Measurements from ENCODE around the gene VDR.

The VDR gene

DNA sequence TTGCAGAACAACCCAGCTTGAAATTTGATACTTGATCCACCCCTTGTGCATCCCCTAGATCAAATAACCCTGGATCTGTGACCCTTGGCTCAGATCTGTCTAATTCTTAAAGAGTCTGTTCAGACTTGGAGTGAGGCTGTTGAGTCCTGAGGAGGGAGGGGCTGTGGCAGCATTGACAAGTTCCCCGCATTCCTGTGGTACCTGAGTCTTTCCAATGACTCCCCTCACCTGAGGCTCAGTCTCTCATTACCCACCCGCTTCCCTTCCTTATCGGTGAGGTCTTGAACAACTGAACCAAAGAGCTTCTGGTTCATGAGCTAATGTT is 69.0 kb downstream of the VDR start:
- H3K4me1 ChIP-seq (ENCODE audit: control insufficient read depth, insufficient read depth, low read length): no peaks in the 10 kb centered on the region
- H3K27ac ChIP-seq (ENCODE audit: low read depth, low read length): no peak overlapping the region
- no peaks in the 10 kb centered on the region for H3K27me3 ChIP-seq (ENCODE audit: control insufficient read depth, insufficient read depth, low read length)
- H3K9ac ChIP-seq (ENCODE audit: low read length): no peak overlapping the region
- H3K36me3 ChIP-seq (ENCODE audit: control insufficient read depth, insufficient read depth, low read length): no peaks in the 10 kb centered on the region
- H3K4me3 ChIP-seq (ENCODE audit: low read length): no peak overlapping the region

- H3K4me3 ChIP-seq (ENCODE audit: low read length): no peak overlapping the region
- no peaks in the 10 kb centered on the region for H3K4me1 ChIP-seq (ENCODE audit: control insufficient read depth, insufficient read depth, low read length)
- H3K9ac ChIP-seq (ENCODE audit: low read length): no peak overlapping the region
- H3K27ac ChIP-seq (ENCODE audit: low read depth, low read length): no peak overlapping the region
- H3K27me3 ChIP-seq (ENCODE audit: control insufficient read depth, insufficient read depth, low read length): no peaks in the 10 kb centered on the region
- H3K36me3 ChIP-seq (ENCODE audit: control insufficient read depth, insufficient read depth, low read length): no peaks in the 10 kb centered on the region
Observed at GRCh38 chr12:47835006-47835830, 69.6 kb downstream of the VDR start.

DNA sequence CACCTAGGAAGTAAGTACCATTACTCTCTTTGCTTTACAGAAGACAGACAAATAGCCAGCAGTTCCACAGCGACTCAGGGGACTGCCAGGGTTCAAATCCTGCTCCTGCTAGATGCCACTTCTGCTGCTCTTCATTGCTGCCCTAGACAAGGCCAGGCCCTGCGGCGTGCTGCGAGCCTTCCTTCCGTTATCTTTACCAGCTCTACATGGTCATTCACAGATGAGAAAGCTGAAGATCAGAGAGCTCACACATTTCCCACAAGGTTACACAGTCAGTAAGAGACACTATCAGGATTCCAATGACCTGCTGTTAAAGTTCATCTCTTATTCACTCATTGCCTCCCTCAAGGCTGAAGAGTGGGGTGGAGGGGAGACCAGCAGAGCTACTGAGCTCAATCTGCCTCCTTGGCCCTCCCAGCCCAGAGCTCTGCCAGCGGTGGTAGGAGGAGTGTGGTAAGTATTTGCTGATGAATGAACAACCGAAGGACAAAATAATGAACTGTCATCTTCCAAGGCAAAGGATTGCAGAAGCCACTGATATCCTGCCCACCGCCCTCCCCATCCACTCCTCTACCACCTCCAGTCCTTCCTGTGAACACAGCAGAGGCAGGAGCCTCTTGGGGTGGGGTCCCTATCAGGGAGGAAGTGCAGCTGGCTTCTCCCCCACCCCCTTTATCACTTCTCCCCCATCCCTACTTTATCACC is 70.4 kb downstream of the VDR start:
- H3K4me3 ChIP-seq (ENCODE audit: low read length): no peak overlapping the region
- no peak overlapping the region for H3K27ac ChIP-seq (ENCODE audit: low read depth, low read length)
- no peak overlapping the region for H3K9ac ChIP-seq (ENCODE audit: low read length)
- no peaks in the 10 kb centered on the region for H3K27me3 ChIP-seq (ENCODE audit: control insufficient read depth, insufficient read depth, low read length)
- peaks cover 2% of the 10 kb centered on the region for H3K4me1 ChIP-seq (ENCODE audit: control insufficient read depth, insufficient read depth, low read length)
- H3K36me3 ChIP-seq (ENCODE audit: control insufficient read depth, insufficient read depth, low read length): no peaks in the 10 kb centered on the region

DNA sequence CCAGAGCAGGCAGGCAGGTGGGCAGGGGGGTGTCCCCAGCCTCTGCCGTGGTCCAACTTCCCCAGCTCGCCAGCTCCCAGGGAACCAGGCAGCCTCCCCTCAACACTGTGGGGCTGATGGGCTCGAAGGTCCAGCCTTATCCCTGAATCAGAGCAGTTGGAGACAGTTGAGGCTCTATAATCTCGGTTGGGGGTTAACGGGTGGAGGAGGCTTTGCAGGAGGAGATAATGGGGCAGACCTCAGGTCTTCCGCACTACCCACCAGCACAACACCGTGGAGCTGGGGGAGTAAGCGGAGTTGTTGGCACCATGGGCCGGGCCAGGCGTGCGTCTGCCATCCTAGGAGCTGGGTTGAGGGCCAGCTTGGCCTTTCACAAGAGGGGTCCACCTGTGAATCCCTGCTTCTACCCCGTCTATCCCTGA is 71.2 kb downstream of the VDR start:
- Histone ChIP-seq H3K27me3 (ENCODE audit: control insufficient read depth, insufficient read depth, low read length) (no peaks in the 10 kb centered on the region), H3K4me3 (ENCODE audit: low read length) (no peak overlapping the region), H3K27ac (ENCODE audit: low read depth, low read length) (no peak overlapping the region), H3K4me1 (ENCODE audit: control insufficient read depth, insufficient read depth, low read length) (peaks cover 7% of the 10 kb centered on the region), H3K9ac (ENCODE audit: low read length) (no peak overlapping the region), H3K36me3 (ENCODE audit: control insufficient read depth, insufficient read depth, low read length) (no peaks in the 10 kb centered on the region)

GRCh38 chr12:47832263-47832933 is 72.4 kb downstream of the VDR start:
- Histone ChIP-seq H3K36me3 (ENCODE audit: control insufficient read depth, insufficient read depth, low read length) (no peaks in the 10 kb centered on the region), H3K4me3 (ENCODE audit: low read length) (no peak overlapping the region), H3K4me1 (ENCODE audit: control insufficient read depth, insufficient read depth, low read length) (peaks cover 15% of the 10 kb centered on the region), H3K9ac (ENCODE audit: low read length) (no peak overlapping the region), H3K27ac (ENCODE audit: low read depth, low read length) (no peak overlapping the region), H3K27me3 (ENCODE audit: control insufficient read depth, insufficient read depth, low read length) (no peaks in the 10 kb centered on the region)

- no peaks in the 10 kb centered on the region for H3K36me3 ChIP-seq (ENCODE audit: control insufficient read depth, insufficient read depth, low read length)
- peak overlapping the region; percentile 94 for H3K27ac ChIP-seq (ENCODE audit: low read depth, low read length)
- H3K9ac ChIP-seq (ENCODE audit: low read length): no peak overlapping the region
- H3K27me3 ChIP-seq (ENCODE audit: control insufficient read depth, insufficient read depth, low read length): no peaks in the 10 kb centered on the region
- H3K4me1 ChIP-seq (ENCODE audit: control insufficient read depth, insufficient read depth, low read length): peaks cover 30% of the 10 kb centered on the region
- no peak overlapping the region for H3K4me3 ChIP-seq (ENCODE audit: low read length)
Observed at GRCh38 chr12:47829584-47829983, 75.2 kb downstream of the VDR start.

DNA sequence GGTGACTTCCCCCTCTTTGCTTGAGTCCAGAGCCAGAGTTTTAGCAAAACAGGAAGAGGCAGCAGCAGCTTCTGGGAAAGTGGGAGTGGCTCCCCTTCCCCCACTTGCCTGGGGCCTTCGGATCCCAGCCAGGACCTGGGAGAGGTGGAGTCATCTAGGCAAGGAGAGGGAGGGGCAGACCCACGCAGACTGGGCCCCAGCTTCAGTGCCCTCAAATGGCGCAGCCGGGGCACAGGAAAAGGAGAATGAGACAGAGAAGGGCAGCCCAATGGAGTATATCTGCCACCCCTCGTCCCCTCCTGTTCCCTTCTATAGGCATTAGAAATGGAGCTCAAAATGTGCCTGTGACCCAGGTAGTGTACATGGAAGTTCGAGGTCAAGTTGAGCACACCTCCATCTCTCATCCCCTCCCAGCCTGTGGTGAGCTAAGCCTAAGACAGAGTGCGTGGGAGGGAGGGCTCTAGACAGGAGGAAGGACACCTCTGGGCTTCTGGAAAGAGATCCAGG is 75.8 kb downstream of the VDR start:
- peaks cover 33% of the 10 kb centered on the region for H3K4me1 ChIP-seq (ENCODE audit: control insufficient read depth, insufficient read depth, low read length)
- H3K27me3 ChIP-seq (ENCODE audit: control insufficient read depth, insufficient read depth, low read length): no peaks in the 10 kb centered on the region
- H3K4me3 ChIP-seq (ENCODE audit: low read length): peak overlapping the region; percentile 40
- H3K36me3 ChIP-seq (ENCODE audit: control insufficient read depth, insufficient read depth, low read length): no peaks in the 10 kb centered on the region
- peak overlapping the region; percentile 39 for H3K9ac ChIP-seq (ENCODE audit: low read length)
- peak overlapping the region; percentile 94 for H3K27ac ChIP-seq (ENCODE audit: low read depth, low read length)

DNA sequence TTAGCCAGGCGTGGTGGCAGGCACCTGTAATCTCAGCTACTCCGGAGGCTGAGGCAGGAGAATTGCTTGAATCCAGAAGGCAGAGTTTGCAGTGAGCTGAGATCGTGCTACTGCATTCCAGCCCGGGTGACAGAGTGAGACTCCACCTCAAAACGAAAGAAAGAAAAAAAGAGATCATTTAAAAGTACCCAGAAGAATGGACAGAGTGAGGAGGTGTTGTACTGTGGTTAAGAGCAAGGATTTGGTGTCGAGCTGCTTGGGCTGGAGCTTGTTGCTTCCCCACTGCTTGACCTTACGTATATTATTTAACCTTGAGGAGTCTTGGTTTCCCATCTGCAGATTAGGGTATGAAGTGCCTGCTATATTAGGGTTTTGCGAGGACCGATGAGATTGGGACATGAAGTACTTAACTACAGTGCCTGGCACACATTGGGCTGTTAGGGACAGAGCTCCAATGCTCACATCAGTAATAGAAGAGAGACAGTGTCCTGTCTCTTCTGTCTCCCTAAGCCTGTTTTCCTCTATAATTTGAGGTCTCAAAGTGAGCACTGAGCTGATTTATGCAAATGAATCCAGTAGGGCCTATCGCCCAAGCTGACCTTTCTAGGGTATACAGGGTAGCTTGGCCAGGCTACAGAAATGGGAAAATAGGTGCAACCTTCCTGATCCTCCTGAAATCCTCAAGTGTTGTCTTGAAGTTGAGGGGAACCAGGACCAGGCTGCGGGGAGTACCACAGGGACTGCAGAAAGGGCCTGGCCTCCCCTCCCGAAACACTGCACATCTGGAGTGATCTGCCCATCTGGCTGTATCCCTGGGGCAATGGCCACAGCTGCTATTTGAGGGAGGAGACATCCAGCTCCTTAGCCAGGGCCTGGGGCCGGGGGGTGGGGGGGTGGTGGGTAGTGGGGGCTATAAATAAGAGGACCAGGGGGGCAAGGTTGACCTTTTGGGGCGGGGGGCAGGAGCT is 76.5 kb downstream of the VDR start:
- H3K27me3 ChIP-seq (ENCODE audit: control insufficient read depth, insufficient read depth, low read length): no peaks in the 10 kb centered on the region
- no peak overlapping the region for H3K4me3 ChIP-seq (ENCODE audit: low read length)
- H3K9ac ChIP-seq (ENCODE audit: low read length): no peak overlapping the region
- H3K36me3 ChIP-seq (ENCODE audit: control insufficient read depth, insufficient read depth, low read length): no peaks in the 10 kb centered on the region
- peak overlapping the region; percentile 85 for H3K27ac ChIP-seq (ENCODE audit: low read depth, low read length)
- peaks cover 33% of the 10 kb centered on the region for H3K4me1 ChIP-seq (ENCODE audit: control insufficient read depth, insufficient read depth, low read length)

GRCh38 chr12:47825173-47825639 is 79.6 kb downstream of the VDR start:
- Histone ChIP-seq H3K4me3 (ENCODE audit: low read length) (no peak overlapping the region), H3K9ac (ENCODE audit: low read length) (no peak overlapping the region), H3K36me3 (ENCODE audit: control insufficient read depth, insufficient read depth, low read length) (no peaks in the 10 kb centered on the region), H3K27me3 (ENCODE audit: control insufficient read depth, insufficient read depth, low read length) (no peaks in the 10 kb centered on the region), H3K27ac (ENCODE audit: low read depth, low read length) (peak overlapping the region; percentile 75), H3K4me1 (ENCODE audit: control insufficient read depth, insufficient read depth, low read length) (peaks cover 54% of the 10 kb centered on the region)

DNA sequence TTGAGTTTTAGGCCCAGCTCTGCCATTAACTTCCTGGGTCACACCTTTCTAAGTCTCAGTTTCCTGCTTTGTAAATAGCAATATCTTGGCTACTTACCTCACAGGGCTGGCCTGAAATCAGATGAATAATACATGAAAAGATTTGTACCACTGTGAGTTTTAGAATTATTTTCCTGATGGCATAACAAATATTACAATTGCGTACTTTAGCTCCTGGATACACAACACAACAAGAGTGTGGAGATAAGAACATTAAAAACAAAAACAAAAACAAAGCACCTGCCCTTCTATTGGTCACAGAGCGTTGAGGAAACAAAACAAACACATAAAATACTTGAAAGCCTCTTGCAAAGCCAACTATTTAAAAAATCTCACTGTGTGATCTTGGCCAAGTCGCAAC is 80.2 kb downstream of the VDR start:
- Histone ChIP-seq H3K27me3 (ENCODE audit: control insufficient read depth, insufficient read depth, low read length) (no peaks in the 10 kb centered on the region), H3K36me3 (ENCODE audit: control insufficient read depth, insufficient read depth, low read length) (no peaks in the 10 kb centered on the region), H3K27ac (ENCODE audit: low read depth, low read length) (peak overlapping the region; percentile 75), H3K4me3 (ENCODE audit: low read length) (no peak overlapping the region), H3K9ac (ENCODE audit: low read length) (no peak overlapping the region), H3K4me1 (ENCODE audit: control insufficient read depth, insufficient read depth, low read length) (peaks cover 54% of the 10 kb centered on the region)

- H3K27ac ChIP-seq (ENCODE audit: low read depth, low read length): peak overlapping the region; percentile 75
- no peak overlapping the region for H3K4me3 ChIP-seq (ENCODE audit: low read length)
- no peaks in the 10 kb centered on the region for H3K27me3 ChIP-seq (ENCODE audit: control insufficient read depth, insufficient read depth, low read length)
- peaks cover 50% of the 10 kb centered on the region for H3K4me1 ChIP-seq (ENCODE audit: control insufficient read depth, insufficient read depth, low read length)
- H3K9ac ChIP-seq (ENCODE audit: low read length): no peak overlapping the region
- H3K36me3 ChIP-seq (ENCODE audit: control insufficient read depth, insufficient read depth, low read length): no peaks in the 10 kb centered on the region
Observed at GRCh38 chr12:47824198-47824597, 80.6 kb downstream of the VDR start.
